Type B pancreatic cell (in vitro differentiated cells): Measurements from ENCODE around the gene ASPHD1. TPM values are rescaled to one million over a fixed set of nuclear protein-coding genes. Genes with fewer than 3 reads are reported as not detected.

Experiments
- DNase-seq: peaks from one replicate; pipeline ENCODE4 v3.0.0; 2021; ENCODE audit warnings: mixed read lengths; ENCODE audit not compliant: unreplicated experiment; ENCODE audit errors: extremely low spot score
- H3K27ac Mint-ChIP-seq: 2 replicates; pipeline ENCODE4 v1.8.0; 2021; ENCODE audit warnings: mild to moderate bottlenecking, mixed read lengths
- H3K27me3 Mint-ChIP-seq: 2 replicates; pipeline ENCODE4 v1.8.0; 2021; ENCODE audit warnings: mixed read lengths
- H3K36me3 Mint-ChIP-seq: 2 replicates; pipeline ENCODE4 v1.8.0; 2021; ENCODE audit warnings: mixed read lengths
- H3K4me1 Mint-ChIP-seq: one replicate; pipeline ENCODE4 v1.8.0; 2021; ENCODE audit warnings: mixed read lengths; ENCODE audit not compliant: unreplicated experiment
- H3K4me3 Mint-ChIP-seq: 2 replicates; pipeline ENCODE4 v1.8.0; 2021; ENCODE audit warnings: mild to moderate bottlenecking, mixed read lengths
- H3K9me3 Mint-ChIP-seq: 2 replicates; pipeline ENCODE4 v1.8.0; 2021; ENCODE audit warnings: mixed read lengths
- CTCF ChIP-seq: fragments of 200-600 bp; sonication (generic); conservative IDR thresholded peaks from 2 replicates; pipeline ENCODE4 v1.5.0; 2021; ENCODE audit warnings: antibody characterized with exemption, mild to moderate bottlenecking
- total RNA-seq: library from RNA; stranded (reverse); gene quantifications from 2 replicates; pipeline ENCODE4 v1.2.1, GENCODE V29; 2021; ENCODE audit warnings: low replicate concordance

ASPHD1 gene
- total RNA-seq, 1 donor from 2014 or later = 7.8 TPM

GRCh38 chr16:29940656-29941055 is 40.4 kb downstream of the ASPHD1 start:
- no peak for DNase-seq
- no peak for TF ChIP-seq CTCF
- Mint-ChIP-seq H3K4me1 (peaks cover 19% of the 10 kb centered on the region), H3K27ac (no peak overlapping the region), H3K27me3 (no peaks in the 10 kb centered on the region), H3K4me3 (no peak overlapping the region), H3K36me3 (no peaks in the 10 kb centered on the region), H3K9me3 (no peaks in the 10 kb centered on the region)

GRCh38 chr16:29943846-29944799 is 43.8 kb downstream of the ASPHD1 start:
- no peak for TF ChIP-seq CTCF
- H3K36me3 Mint-ChIP-seq = no peaks in the 10 kb centered on the region
- H3K27me3 Mint-ChIP-seq = no peaks in the 10 kb centered on the region
- peaks cover 19% of the 10 kb centered on the region for H3K4me1 Mint-ChIP-seq
- peak overlapping the region; percentile 41 for H3K4me3 Mint-ChIP-seq
- DNase-seq = no peak
- H3K9me3 Mint-ChIP-seq = no peaks in the 10 kb centered on the region
- peak overlapping the region; percentile 85 for H3K27ac Mint-ChIP-seq

- Mint-ChIP-seq H3K27ac (no peak overlapping the region), H3K27me3 (no peaks in the 10 kb centered on the region), H3K9me3 (no peaks in the 10 kb centered on the region), H3K4me3 (no peak overlapping the region), H3K4me1 (peaks cover 15% of the 10 kb centered on the region), H3K36me3 (no peaks in the 10 kb centered on the region)
- TF ChIP-seq CTCF = no peak
- DNase-seq = no peak
Measured at GRCh38 chr16:29947897-29948296, 47.6 kb downstream of the ASPHD1 start.

- Mint-ChIP-seq H3K4me1 (no peaks in the 10 kb centered on the region), H3K4me3 (no peak overlapping the region), H3K27me3 (no peaks in the 10 kb centered on the region), H3K27ac (no peak overlapping the region), H3K36me3 (no peaks in the 10 kb centered on the region), H3K9me3 (no peaks in the 10 kb centered on the region)
- no peak for DNase-seq
- TF ChIP-seq CTCF = no peak
Measured at GRCh38 chr16:29950806-29951461, 50.6 kb downstream of the ASPHD1 start.

- no peak for DNase-seq
- peak; percentile 42 for TF ChIP-seq CTCF
- H3K27ac Mint-ChIP-seq = no peak overlapping the region
- H3K9me3 Mint-ChIP-seq = no peaks in the 10 kb centered on the region
- H3K4me1 Mint-ChIP-seq = no peaks in the 10 kb centered on the region
- H3K36me3 Mint-ChIP-seq = no peaks in the 10 kb centered on the region
- H3K4me3 Mint-ChIP-seq = no peak overlapping the region
- H3K27me3 Mint-ChIP-seq = no peaks in the 10 kb centered on the region
Measured at GRCh38 chr16:29951625-29952365, 51.5 kb downstream of the ASPHD1 start.

Other genes with a start within 250 kb of the ASPHD1 start
- gene SPN, start 237.2 kb upstream of the ASPHD1 start, total RNA-seq = 0.14 and 0.31 TPM in 2 replicates
- 92.3 and 129 TPM in 2 replicates for gene QPRT, start 221.3 kb upstream of the ASPHD1 start, total RNA-seq
- gene C16orf54, start 154.5 kb upstream of the ASPHD1 start, total RNA-seq = 2.1 and 3.3 TPM in 2 replicates
- 0.85 and 1.5 TPM in 2 replicates for gene ZG16, start 122.2 kb upstream of the ASPHD1 start, total RNA-seq
- gene KIF22, start 109.7 kb upstream of the ASPHD1 start, total RNA-seq = 54.8 and 112 TPM in 2 replicates
- gene MAZ, start 94.0 kb upstream of the ASPHD1 start, total RNA-seq = 207 and 294 TPM in 2 replicates
- gene PRRT2, start 88.3 kb upstream of the ASPHD1 start, total RNA-seq = 1.4 and 15.1 TPM in 2 replicates
- gene PAGR1, start 84.3 kb upstream of the ASPHD1 start, total RNA-seq = 25.5 and 33.5 TPM in 2 replicates
- 27.4 and 46.3 TPM in 2 replicates for gene MVP, start 80.0 kb upstream of the ASPHD1 start, total RNA-seq
- gene CDIPT, start 37.3 kb upstream of the ASPHD1 start, total RNA-seq = 58.0 and 73.3 TPM in 2 replicates
- 19.3 and 19.4 TPM in 2 replicates for gene SEZ6L2, start 938 bp upstream of the ASPHD1 start, total RNA-seq
- 17.9 and 20.6 TPM in 2 replicates for gene KCTD13, start 25.7 kb downstream of the ASPHD1 start, total RNA-seq
- 72.4 and 73.5 TPM in 2 replicates for gene TMEM219, start 61.6 kb downstream of the ASPHD1 start, total RNA-seq
- 42.6 and 52.4 TPM in 2 replicates for gene TAOK2, start 73.4 kb downstream of the ASPHD1 start, total RNA-seq
- 13.7 and 20.9 TPM in 2 replicates for gene HIRIP3, start 95.1 kb downstream of the ASPHD1 start, total RNA-seq
- gene INO80E, start 95.8 kb downstream of the ASPHD1 start, total RNA-seq = 52.8 and 78.7 TPM in 2 replicates
- 6.9 and 9.7 TPM in 2 replicates for gene DOC2A, start 110.5 kb downstream of the ASPHD1 start, total RNA-seq
- gene C16orf92, start 122.7 kb downstream of the ASPHD1 start, total RNA-seq = not detected in 2 replicates
- gene TLCD3B, start 130.8 kb downstream of the ASPHD1 start, total RNA-seq = 0.31 and 2.1 TPM in 2 replicates
- gene ALDOA, start 165.3 kb downstream of the ASPHD1 start, total RNA-seq = 620 and 1,017 TPM in 2 replicates
- 128 and 155 TPM in 2 replicates for gene PPP4C, start 175.5 kb downstream of the ASPHD1 start, total RNA-seq
- gene TBX6, start 191.4 kb downstream of the ASPHD1 start, total RNA-seq = 1.6 TPM in 2 replicates
- 37.9 and 61.9 TPM in 2 replicates for gene YPEL3, start 195.7 kb downstream of the ASPHD1 start, total RNA-seq
- 19.7 and 23.2 TPM in 2 replicates for gene GDPD3, start 213.0 kb downstream of the ASPHD1 start, total RNA-seq
- 79.6 and 88.0 TPM in 2 replicates for gene MAPK3, start 222.7 kb downstream of the ASPHD1 start, total RNA-seq